BJ (cell line): ENCODE measurements around the gene GALR3. TPM values are rescaled to one million over a fixed set of nuclear protein-coding genes. Genes with fewer than 3 reads are reported as not detected.

ENCODE experiments used
- CTCF ChIA-PET: fragments of 350-600 bp; formaldehyde crosslinking; extraction: SDS; loops from one replicate; lab custom pipeline; 2021; ENCODE audit warnings: antibody characterized with exemption, inconsistent platforms; lab: Yijun Ruan, JAX
- POLR2A ChIA-PET: fragments of 300-600 bp; sonication (Branson Sonifier 250); formaldehyde crosslinking; extraction: SDS; loops from one replicate; lab custom pipeline; 2021; ENCODE audit warnings: antibody characterized with exemption; lab: Charles Lee
- DNase-seq: peaks from one replicate; pipeline ENCODE4 v3.0.0-alpha.2; 2011; ENCODE audit warnings: low read depth
- H3K27me3 ChIP-seq: 2 replicates; pipeline ENCODE4 v1.6.0; 2011; ENCODE audit warnings: low read length; ENCODE audit not compliant: control insufficient read depth, insufficient read depth
- H3K36me3 ChIP-seq: 2 replicates; pipeline ENCODE4 v1.5.1; 2011; ENCODE audit warnings: low read length; ENCODE audit not compliant: control insufficient read depth, insufficient read depth
- H3K4me3 ChIP-seq: 2 replicates; pipeline ENCODE4 v1.5.1; 2011; ENCODE audit warnings: low read depth, mild to moderate bottlenecking, control low read depth, low read length
- CTCF ChIP-seq: IDR thresholded peaks from 2 replicates; pipeline ENCODE4 v1.5.1; 2011; ENCODE audit warnings: low read depth, mild to moderate bottlenecking, control low read depth, inconsistent platforms, low read length, moderate library complexity; ENCODE audit not compliant: insufficient read depth
- polyA plus RNA-seq: library from polyadenylated mRNA; depleted of rRNA; stranded (reverse); fragments of >200 nt; gene quantifications from 2 replicates; pipeline ENCODE4 v1.2.3, GENCODE V29; 2011

The GALR3 gene
- polyA plus RNA-seq, 1 experiment: not detected

GRCh38 chr22:37852418-37852817 is 29.2 kb downstream of the GALR3 start:
- no peak for DNase-seq
- peaks cover 15% of the 10 kb centered on the region for H3K36me3 ChIP-seq
- ChIA-PET POLR2A (interaction anchor here (0.6 kb wide), 1 partner anchor 20 kb away, joined by 3 read pairs; no protein-coding TSS in a partner anchor), CTCF (interaction anchor here (0.8 to 5.1 kb wide), 4 partner anchors 11 to 35 kb away, joined by 3 to 27 read pairs (median 4); no protein-coding TSS in a partner anchor)
- H3K4me3 ChIP-seq: no peak overlapping the region
- H3K27me3 ChIP-seq: no peaks in the 10 kb centered on the region
- no peak for TF ChIP-seq CTCF

GRCh38 chr22:37854946-37855345 is 31.8 kb downstream of the GALR3 start:
- CTCF ChIA-PET: interaction anchor here (3.2 to 5.1 kb wide), 2 partner anchors 8 to 37 kb away, joined by 25 to 27 read pairs; no protein-coding TSS in a partner anchor
- DNase-seq: no peak
- H3K36me3 ChIP-seq: peaks cover 15% of the 10 kb centered on the region
- TF ChIP-seq CTCF: no peak
- no peaks in the 10 kb centered on the region for H3K27me3 ChIP-seq
- no peak overlapping the region for H3K4me3 ChIP-seq
- POLR2A ChIA-PET: no interaction called here

GRCh38 chr22:37855462-37855861 is 32.3 kb downstream of the GALR3 start:
- CTCF ChIA-PET: interaction anchor here (0.6 to 5.1 kb wide), 5 partner anchors 8 to 212 kb away, joined by 3 to 27 read pairs (median 3); a partner anchor contains a TSS

DNA sequence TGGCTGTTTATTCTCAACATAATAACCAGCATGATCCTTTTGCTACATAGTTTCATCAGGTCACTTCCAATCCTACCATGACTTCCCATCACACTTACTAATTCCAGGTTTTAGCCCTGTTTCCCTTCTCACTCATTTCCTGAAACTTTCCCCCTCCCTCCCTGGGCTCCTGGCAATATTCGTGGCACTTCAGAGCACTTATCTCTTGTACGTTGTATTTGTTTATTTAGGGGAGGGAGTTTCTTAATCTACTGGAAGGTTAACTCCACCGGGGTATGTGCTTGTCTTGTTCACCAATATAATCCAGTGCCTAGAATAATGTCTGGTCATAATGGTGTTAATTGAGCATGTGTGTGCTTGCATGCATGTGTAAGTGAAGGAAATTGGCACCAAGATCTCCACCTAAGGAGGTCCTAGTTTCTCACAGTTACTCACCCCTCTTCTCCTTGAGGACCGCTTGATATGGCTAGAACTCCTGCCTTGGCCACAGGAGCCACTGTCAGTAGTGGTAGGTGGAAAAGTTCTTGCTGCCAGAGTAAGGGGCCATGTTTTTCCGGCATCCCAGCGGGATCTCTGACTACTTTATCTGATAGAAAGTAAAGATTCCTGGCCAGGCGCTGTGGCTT is 37.7 kb downstream of the GALR3 start:
- Histone ChIP-seq H3K4me3 (no peak overlapping the region), H3K27me3 (no peaks in the 10 kb centered on the region), H3K36me3 (peaks cover 15% of the 10 kb centered on the region)
- DNase-seq: no peak
- ChIA-PET POLR2A (no interaction called here), CTCF (interaction anchor here (0.8 to 4.6 kb wide), 3 partner anchors 43 to 45 kb away, joined by 4 to 77 read pairs (median 22); no protein-coding TSS in a partner anchor)
- TF ChIP-seq CTCF: no peak

More at GRCh38 chr22:37855462-37855861, 32.3 kb downstream of the GALR3 start:
- no peak for TF ChIP-seq CTCF
- Histone ChIP-seq H3K4me3 (no peak overlapping the region), H3K36me3 (peaks cover 15% of the 10 kb centered on the region), H3K27me3 (no peaks in the 10 kb centered on the region)
- no peak for DNase-seq
- POLR2A ChIA-PET: no interaction called here

DNA sequence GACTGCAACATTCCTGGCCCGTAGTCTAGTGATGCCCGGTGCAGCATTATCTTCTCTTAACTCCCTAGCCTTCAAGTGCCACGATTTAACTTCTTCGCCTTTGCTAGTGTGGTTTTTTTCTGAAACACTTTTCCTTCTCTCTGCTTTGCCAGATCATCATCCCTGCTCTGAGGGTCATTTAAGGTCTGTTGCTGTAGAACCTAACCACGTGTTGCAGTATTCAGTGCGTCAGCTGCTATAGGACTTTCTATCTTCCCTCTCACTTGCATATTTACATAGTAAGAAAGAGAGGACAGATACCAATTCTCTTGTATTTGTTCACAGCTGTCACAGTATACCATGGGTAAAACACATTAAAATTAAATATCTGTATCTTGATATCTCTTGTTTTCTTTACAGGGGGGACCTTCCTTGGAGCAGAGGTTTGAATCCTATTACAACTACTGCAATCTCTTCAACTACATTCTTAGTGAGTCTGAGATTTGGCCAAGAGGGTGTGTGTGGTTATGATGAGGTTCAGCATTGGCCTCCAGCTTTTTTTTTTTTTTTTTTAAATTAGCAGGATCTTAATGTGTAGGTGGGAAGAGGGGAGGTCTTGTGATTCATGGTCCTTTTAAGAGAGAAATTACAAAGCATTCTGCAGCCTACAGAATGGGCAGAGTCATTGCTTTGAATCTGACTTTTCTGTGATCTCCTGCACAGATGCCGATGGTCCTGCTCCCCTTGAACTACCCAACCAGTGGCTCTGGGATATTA is 39.6 kb downstream of the GALR3 start:
- TF ChIP-seq CTCF: no peak
- Histone ChIP-seq H3K4me3 (no peak overlapping the region), H3K27me3 (no peaks in the 10 kb centered on the region), H3K36me3 (peaks cover 16% of the 10 kb centered on the region)
- DNase-seq: no peak
- ChIA-PET CTCF (interaction anchor here (0.6 to 4.6 kb wide), 34 partner anchors 9 to 323 kb away, joined by 3 to 77 read pairs (median 6); partner anchors contain the start of genes ANKRD54, C22orf23, EIF3L and GCAT), POLR2A (no interaction called here)
